CD4-positive, alpha-beta T cell treated with Interferon gamma for 1 hour (primary cell): ENCODE data around the gene COL23A1.

Source experiments
- DNase-seq: peaks from one replicate; pipeline ENCODE4 v3.0.0-alpha.2; 2020

COL23A1 gene

GRCh38 chr5:178291161-178291561 is 299.0 kb downstream of the COL23A1 start:
- no peak for DNase-seq

GRCh38 chr5:178290376-178290775 is 299.8 kb downstream of the COL23A1 start:
- DNase-seq, result no peak

- DNase-seq, result no peak
Observed at GRCh38 chr5:178289438-178289837, 300.8 kb downstream of the COL23A1 start.

GRCh38 chr5:178288401-178289368 is 301.5 kb downstream of the COL23A1 start:
- DNase-seq, result no peak

GRCh38 chr5:178287791-178288105 is 302.4 kb downstream of the COL23A1 start:
- DNase-seq, result no peak

- no peak for DNase-seq
Observed at GRCh38 chr5:178287091-178287790, 303.0 kb downstream of the COL23A1 start.

GRCh38 chr5:178286226-178287090 is 303.7 kb downstream of the COL23A1 start:
- DNase-seq, result no peak

- DNase-seq, result no peak
Observed at GRCh38 chr5:178285399-178286225, 304.6 kb downstream of the COL23A1 start.

GRCh38 chr5:178284996-178285395 is 305.2 kb downstream of the COL23A1 start:
- DNase-seq, result no peak

GRCh38 chr5:178284093-178284675 is 306.0 kb downstream of the COL23A1 start:
- DNase-seq, result no peak

GRCh38 chr5:178283520-178283919 is 306.7 kb downstream of the COL23A1 start:
- no peak for DNase-seq

- no peak for DNase-seq
Observed at GRCh38 chr5:178282391-178282790, 307.8 kb downstream of the COL23A1 start.

GRCh38 chr5:178281331-178281730 is 308.9 kb downstream of the COL23A1 start:
- no peak for DNase-seq

GRCh38 chr5:178280631-178281030 is 309.6 kb downstream of the COL23A1 start:
- DNase-seq, result no peak

GRCh38 chr5:178279723-178280438 is 310.3 kb downstream of the COL23A1 start:
- peak; percentile 47 for DNase-seq

- no peak for DNase-seq
Observed at GRCh38 chr5:178279026-178279722, 311.0 kb downstream of the COL23A1 start.

- no peak for DNase-seq
Observed at GRCh38 chr5:178278358-178279023, 311.7 kb downstream of the COL23A1 start.

- no peak for DNase-seq
Observed at GRCh38 chr5:178277866-178278265, 312.3 kb downstream of the COL23A1 start.

- no peak for DNase-seq
Observed at GRCh38 chr5:178277346-178277745, 312.8 kb downstream of the COL23A1 start.
